Epidermal melanocyte (primary cell): ENCODE data around the gene KPNA2.
"Not testable (repeated sequence)": the region's sequence is repeated elsewhere in the genome, so short reads cannot be mapped to it uniquely, and the experiment has no call there.

ENCODE experiments used
- DNase-seq: peaks from one replicate; pipeline ENCODE4 v3.0.0; 2011; ENCODE audit warnings: low spot score; ENCODE audit not compliant: insufficient read length

Gene KPNA2

DNA sequence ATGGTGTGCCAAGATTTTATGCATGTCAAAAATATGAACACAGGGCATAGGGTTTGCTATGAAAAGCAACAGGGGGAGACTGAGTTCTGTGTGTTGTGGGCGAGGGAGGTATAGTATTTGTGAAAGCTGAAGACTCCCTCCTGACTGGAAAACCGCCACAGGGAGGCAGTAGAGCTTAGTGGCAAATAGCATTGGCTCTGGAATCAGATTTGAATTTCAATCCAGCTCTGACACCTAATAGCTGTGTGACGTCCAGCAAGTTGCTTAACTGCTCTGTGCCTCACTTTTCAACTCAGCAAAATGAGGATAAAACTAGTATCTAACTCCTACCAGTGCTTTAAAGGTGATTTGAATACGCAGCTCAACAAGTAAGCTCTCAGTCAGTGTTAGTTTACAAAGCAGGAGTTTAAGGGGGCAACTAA lies 22.0 kb downstream of the KPNA2 start:
- no peak for DNase-seq

DNA sequence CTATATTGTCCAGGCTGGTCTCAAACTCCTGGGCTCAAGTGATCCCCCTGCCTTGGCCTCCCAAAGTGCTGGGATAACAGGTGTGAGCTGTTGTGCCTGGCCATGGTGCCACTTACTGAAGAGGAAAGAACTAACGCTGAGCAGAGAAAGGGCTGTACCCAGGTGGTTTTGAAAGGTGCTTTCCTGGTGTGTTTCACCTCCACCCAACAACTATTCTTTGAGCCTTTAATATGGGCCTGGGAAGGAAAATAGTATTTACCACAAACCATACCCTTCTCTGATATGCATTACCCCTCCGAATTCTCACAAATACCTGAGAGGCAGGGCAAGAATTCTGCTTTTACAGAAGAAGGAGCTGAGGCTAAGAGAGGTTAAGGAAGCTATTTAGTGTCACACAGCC lies 24.8 kb downstream of the KPNA2 start:
- DNase-seq: no peak

DNA sequence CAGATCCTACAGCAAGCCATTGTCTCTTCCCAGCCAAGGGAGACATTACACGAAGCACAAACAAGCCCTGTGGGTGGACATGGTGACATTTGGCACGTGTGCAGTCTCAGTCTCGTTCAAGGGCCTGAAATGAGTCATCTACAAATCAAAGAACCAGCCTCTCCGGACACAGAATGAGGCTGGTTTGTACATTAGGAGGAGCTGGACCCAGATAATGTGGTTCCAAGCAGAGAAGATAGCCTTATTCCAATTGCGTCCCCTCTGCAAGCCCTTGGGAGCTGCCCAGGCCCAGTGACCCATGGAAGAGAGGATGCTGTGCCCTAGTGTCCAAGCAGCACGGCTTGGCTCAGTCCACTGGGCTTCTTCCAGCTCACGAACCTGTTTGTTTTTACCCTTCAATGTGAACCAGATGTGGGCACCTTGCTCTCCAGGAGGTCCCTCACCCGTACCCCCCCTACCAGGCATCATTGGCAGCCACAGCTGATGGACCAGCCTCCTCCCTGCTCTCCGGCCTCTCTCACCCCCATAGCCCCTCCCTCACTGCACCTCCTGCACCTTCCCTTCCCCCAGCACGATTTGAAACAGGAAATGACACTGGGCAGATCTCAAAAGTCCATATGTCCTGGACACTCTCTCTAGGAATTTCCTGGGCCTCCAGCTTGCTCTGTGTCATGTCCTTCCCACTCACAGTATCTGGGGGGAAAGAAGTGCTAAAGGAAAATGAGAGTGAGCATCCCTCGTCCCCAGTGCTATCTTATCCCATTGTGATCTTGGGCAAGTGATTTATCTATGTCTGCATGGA lies 26.2 kb downstream of the KPNA2 start:
- no peak for DNase-seq

DNA sequence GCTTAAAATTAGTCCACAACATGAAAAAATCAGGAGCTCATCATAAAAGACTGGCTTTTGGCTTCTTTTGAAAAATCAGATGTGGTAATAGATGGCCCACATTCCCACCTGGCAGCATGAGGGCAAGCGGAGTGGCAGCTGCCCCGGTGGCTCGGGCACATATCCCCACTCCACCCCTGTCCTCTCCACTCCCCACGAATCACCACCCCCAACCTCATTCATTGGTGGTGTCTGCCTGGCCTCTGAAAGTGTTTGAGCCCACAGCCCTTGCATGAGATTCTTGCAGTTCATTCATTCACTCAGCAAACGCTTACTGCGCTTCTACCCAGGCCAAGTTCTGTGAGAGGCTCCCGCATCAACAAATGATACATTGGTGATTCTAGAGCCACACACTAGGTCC lies 29.8 kb downstream of the KPNA2 start:
- DNase-seq: not testable (repeated sequence)

DNA sequence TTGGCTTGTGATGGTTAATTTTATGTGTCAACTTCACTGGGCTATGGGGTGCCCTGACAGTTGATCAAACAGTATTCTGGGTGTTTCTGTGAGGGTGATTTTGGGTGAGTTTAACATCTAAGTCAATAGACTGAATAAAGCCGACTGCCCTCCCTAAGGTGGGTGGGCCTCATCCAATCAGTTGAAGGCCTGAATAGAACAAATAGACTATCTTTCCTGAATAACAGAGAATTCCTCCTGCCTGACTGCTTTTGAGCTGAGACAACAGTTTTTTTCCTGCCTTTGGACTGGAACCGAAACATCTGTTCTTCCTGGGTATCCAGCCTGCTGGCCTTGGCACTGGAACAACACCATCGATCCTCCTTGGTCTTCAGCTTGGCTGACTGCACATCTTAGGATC lies 33.0 kb downstream of the KPNA2 start:
- not testable (repeated sequence) for DNase-seq

DNA sequence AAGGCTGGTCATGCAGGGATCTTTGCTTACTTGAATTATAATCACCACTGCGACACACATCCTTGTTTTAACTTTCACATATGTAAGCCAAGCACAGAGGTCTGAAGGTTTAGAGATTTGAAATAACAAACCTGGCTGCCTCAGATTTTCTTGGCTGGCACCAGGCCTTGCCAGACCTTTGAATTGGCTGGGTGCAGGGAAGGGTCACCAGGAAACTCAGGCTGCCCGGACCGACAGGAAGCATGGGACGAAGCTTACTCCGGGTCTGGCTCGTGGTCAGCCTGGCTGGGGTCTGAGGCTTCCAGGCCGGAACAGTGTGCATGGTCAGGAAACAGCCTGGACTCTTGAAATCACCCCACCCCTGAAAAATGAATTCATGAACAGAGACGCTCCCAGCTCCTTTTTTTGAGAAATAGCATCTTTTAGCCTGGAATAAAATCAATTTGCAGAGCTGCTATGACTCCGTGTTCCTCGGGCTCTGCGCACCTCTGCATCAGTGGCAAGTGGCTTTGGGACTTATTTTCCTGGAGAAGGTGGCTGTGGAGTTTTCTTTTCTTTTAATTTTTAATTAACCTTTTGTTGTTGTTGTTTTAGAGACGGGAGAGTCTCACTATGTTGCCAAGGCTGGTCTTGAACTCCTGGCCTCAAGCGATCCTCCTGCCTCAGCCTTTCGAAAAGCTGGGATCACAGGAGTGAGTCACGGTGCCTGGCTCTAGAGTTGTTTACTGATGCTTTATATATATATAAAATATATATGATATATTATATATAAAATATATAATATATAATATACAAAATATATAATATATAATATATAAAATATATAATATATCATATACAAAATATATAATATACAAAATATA lies 35.3 kb downstream of the KPNA2 start:
- not testable (repeated sequence) for DNase-seq

DNA sequence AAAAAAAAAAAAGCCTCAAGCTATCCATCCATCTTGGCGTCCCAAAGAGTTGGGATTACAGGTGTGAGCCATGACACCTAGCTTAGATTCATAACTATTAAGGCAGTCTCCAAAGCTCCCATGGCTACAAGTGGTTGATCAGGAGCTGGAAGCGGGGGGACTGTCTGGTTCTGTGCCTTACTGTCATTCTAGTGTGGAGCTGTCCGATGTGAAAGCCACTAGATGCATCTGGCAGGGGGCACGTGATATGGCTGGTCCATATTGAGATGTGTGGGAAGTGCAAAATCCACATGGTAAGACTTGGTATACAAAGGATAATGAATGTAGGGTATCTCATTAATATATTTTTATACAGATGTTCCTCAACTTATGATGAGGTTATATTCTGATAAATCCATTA lies 38.7 kb downstream of the KPNA2 start:
- no peak for DNase-seq

DNA sequence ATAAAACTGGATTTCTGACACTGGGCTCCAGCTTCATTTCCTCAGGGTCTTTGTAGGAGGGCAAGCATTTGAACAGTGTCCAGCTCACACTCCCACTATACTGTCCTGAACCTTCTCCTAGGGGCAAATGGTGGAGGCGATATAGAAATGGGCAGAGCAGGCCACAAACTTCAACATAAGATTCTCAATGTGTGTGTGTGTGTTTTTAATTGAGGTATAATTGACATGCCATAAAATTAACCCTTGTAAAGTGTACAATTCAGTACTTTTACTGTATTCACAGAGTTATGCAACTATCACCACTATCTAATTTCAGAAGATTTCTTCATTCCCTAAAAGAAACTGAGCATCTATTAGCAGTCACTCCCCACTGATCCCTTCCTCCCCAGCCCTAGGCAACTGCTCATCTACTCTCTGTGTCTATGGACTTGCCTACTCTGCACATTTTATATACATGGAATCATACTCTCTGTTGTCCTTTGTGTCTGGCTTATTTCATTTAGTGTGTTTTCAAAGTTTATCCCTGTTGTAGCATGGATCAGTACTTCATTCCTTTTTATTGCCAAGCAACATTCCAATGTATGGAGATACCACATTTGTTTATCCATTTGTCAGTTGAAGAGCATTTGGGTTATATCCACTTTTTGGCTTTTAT lies 40.5 kb downstream of the KPNA2 start:
- DNase-seq: not testable (repeated sequence)

DNA sequence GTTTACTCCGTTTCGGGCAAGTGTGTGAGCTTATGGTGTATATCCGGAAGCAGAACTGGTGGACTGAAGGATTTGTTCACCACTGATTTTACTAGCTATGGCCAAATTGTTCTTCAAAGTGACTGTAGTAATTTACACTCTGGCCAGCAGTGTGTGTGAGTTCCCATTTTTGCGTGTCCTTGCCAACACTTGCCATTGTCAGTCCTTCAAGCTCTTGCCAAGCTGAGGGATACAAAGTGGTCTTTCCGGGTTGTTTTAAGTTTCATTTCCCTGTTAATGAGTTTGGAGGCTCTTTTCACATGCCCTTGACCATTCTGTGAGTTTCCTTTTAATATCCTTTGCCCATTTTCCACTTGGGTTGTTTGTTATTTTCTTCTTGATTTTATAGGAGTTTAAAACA lies 42.0 kb downstream of the KPNA2 start:
- not testable (repeated sequence) for DNase-seq

DNA sequence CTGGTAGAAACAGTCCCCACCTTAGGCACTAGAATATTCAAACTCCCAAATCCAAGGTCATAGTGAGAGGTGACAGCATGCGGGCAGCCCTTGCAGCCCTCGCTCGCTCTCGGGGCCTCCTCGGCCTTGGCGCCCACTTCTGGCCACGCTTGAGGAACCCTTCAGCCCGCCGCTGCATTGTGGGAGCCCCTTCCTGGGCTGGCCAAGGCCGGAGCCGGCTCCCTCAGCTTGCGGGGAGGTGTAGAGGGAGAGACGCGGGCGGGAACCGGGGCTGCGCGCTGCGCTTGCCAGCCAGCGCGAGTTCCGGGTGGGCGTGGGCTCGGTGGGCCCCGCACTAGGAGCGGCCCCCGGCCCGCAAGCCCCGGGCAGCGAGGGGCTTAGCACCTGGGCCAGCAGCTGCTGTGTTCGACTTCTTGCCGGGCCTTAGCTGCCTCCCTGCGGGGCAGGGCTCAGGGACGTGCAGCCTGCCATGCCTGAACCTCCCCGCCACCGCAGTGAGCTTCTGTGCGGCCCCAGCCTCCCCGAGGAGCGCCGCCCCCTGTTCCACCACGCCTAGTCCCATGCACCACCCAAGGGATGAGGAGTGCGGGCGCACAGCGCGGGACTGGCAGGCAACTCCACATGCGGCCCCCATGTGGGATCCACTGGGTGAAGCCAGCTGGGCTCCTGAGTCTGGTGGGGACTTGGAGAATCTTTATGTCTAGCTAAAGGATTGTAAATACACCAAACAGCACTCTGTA lies 45.0 kb downstream of the KPNA2 start:
- no peak for DNase-seq

DNA sequence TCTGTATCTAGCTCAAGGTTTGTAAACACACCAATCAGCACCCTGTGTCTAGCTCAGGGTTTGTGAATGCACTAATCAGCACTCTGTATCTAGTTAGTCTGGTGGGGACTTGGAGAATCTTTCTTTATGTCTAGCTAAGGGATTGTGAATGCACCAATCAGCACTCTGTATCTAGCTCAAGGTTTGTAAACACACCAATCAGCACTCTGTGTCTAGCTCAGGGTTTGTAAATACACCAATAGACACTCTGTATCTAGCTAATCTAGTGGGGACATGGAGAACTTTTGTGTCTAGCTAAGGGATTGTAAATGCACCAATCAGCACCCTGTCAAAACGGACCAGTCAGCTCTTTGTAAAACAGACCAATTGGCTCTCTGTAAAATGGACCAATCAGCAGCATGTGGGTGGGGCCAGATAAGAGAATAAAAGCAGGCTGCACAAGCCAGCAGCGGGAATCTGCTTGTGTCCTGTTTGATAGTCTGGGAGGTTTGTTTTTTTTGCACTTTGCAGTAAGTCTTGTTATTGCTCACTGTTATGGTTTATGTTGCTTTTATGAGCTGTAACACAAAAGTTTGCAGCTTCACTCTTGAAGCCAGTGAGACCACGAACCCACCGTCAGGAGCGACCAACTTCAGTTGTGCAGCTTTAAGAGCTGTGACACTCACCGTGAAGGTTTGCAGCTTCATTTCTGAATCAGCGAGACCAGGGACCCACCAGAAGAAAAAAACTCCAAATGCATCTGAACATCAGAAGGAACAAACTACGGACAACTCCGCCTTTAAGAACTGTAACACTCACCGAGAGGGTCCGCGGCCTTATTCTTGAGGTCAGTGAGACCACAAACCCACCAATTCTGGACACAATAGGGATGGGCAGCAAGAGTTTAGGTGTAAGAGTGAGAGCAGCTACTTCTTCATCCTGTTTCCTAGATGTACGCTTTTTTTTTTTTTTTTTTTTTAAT lies 46.0 kb downstream of the KPNA2 start:
- DNase-seq: not testable (repeated sequence)

DNA sequence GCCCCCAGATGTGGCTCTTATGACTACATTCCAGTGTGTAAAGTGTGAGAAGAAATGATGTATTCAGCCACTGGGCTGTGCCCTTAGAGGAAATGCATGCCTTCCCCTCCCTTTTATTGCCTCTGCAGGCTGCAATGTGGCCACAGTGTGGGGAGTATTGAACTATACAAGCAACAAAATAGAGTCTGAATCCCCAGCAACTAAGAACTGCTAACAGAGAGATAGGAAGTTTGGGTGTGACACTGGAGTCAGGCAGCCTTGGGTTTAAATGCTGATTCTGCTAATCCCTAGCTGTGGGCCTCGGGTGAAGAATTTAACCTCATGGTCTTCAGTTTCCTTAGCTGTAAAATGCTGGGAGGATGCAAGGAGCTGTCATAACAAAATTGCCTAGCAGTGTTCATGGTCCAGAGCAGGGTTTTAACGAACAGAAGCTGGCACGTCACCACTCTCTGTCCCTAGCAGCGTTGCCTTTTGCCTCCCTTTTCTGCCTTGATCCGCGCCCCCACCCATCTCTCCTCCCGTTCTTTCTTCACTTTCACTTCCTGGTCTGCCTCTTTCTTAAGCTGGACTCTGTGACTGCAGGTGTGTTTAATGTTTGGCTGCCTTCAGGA lies 50.3 kb downstream of the KPNA2 start:
- DNase-seq: no peak

DNA sequence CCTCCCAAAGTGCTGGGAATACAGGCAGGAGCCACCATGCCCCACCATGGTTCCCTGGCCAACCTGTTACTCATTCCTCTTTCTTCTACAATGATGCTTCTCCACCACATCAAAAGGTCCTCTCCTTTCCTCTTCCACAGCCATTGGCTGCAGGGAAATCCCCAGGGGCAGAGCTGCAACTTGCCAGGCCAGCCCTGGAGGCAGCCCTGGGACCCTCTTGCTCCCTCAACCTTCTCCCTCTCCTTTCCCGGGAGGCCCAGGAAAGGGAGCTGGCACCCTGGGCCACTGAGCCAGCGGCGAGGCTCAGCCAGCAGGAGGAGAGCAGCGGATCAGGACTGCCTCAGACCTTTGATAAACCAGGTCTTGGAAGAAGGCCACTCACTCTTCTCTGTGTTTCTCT lies 51.1 kb downstream of the KPNA2 start:
- DNase-seq: not testable (repeated sequence)

DNA sequence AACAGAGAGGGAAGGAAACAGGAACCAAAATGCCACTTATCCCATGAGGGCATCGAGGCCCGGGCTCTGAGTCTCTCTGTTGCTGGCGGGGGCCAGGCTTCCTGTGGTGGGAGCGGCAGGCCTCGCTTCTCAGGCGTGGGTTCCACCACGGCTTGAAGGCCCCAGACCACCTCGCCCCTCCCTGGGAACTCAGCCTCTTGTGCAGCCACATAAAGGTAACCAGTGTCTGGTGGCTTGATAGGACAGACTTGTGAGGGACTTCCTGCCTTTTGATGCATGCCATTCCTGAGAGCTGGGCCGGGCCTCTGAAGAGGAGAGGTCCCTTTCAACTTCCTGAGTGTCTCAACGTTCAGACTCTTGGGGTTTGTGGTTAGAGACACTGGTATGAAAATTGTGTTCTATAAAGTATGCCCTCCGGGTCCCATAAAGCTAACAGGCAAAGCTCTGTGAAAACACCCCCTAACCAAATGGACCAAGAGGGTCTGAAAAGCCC lies 51.6 kb downstream of the KPNA2 start:
- not testable (repeated sequence) for DNase-seq

DNA sequence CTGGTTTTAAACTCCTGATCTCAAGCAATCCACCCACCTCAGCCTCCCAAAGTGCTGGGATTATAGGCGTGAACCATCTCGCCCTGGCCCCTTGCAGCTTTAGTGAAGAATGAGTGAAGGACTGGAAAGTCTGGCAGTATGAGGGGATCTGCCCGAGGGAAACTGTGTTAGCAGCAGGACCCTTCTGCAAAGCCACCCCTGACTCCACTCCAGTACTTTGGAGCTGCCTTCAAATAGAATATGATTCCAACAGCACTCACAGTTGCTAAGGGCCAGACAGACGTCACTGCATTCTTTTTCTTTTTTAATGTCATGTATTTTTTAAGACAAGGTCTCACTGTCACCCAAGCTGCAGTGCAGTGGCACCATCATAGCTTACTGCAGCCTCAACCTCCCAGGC lies 52.3 kb downstream of the KPNA2 start:
- DNase-seq: no peak

DNA sequence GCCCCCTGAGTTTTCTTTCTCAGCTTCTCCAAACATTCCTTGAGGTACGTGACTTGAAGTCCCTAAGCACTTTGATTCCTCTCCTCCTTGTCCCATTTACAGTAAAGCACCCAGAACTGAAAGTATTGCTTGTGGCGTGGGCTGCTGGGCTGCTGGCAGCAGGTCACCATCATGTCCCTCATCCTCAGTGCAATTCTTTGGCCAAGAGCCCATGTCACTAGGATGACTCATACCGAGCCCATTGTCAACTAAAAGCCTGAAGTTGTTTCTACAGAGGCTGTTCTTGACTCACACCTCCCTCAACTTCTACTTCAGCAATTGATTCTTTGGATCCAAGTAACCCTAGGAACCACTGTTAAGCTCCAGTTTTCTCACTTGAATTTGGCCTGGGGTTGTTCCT lies 54.3 kb downstream of the KPNA2 start:
- DNase-seq: no peak

DNA sequence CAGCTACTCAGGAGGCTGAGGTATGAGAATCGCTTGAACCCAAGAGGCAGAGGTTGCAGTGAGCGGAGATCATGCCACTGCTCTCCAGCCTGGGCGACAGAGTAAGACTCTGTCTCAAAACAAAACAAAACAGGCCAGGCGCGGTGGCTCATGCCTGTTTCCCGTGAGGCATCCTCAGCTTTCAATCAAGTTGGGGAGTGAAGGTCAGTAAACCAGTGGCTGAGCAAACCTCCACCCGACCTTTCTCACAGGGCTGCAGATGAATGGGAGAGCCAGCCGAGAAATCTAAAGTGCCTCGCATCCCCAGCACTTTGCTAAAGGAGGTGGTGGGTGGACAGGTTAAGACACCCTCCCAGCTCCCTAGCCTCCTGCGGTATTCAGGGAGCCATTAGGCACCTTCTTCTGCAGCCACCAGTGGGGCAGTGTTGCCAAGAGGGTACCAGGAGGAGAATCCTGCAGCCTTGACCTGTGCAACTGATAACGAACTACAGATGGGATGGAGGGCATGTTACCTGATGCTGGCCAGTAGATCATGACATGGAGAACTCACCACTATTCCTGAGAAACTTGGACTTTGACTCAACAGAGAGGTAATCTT lies 59.0 kb downstream of the KPNA2 start:
- no peak for DNase-seq

DNA sequence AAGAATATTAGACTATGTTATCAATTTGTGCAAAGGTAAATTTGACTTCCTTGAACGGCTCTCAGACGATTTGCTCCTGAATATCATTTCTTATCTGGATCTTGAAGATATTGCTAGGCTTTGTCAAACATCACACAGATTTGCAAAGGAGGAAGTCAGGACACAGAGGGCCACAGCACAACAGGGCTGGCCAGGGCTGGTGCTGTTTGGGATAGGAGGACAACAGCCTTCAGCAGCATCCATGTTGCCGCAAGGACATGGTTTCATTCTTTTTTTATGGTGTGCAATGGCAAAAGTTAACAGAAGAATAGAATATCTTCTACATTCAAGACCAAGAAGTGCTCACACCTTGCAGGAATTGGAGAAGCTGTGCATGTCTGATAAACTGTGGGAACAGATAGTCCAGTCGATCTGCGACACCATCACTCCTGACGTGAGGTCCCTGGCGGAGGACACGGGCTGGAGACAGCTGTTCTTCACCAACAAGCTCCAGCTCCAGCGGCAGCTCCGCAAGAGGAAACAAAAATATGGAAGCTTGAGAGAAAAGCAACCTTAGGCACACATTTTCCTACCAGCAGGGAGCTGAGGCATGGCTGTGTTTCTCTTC lies 59.8 kb downstream of the KPNA2 start:
- DNase-seq: no peak

DNA sequence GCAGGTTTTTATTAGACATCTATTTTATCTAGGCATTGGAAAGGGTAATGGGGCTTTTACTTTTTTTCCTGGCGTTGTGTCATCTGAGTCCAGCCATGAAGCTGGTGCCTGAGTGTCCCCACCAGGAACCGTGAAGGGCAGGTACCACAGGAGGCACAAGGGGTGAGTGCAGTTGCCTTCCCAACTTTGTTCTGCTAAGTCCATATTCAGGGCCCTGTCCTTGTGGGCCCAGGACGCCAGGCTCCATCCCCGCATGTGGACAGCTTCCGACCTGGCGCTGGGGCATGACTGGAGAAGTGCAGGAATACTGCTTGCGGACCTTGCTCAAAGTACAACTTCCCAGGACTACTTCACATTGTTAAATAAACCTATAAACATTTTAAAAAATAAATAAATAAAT lies 60.6 kb downstream of the KPNA2 start:
- DNase-seq: no peak
